HG03575 (cell line): Measurements from ENCODE around the gene LDLRAD2.

Experiments used
- ATAC-seq: cut with Tn5 transposase; IDR thresholded peaks from one replicate; pipeline ENCODE4 v1.9.1; 2021; ENCODE audit not compliant: unreplicated experiment, insufficient number of reproducible peaks, low FRiP score; ENCODE audit errors: extremely low read depth

The LDLRAD2 gene

GRCh38 chr1:21870611-21871010 lies 58.5 kb downstream of the LDLRAD2 start:
- no peak for ATAC-seq

- ATAC-seq = no peak
Measured at GRCh38 chr1:21871943-21872342, 59.9 kb downstream of the LDLRAD2 start.

DNA sequence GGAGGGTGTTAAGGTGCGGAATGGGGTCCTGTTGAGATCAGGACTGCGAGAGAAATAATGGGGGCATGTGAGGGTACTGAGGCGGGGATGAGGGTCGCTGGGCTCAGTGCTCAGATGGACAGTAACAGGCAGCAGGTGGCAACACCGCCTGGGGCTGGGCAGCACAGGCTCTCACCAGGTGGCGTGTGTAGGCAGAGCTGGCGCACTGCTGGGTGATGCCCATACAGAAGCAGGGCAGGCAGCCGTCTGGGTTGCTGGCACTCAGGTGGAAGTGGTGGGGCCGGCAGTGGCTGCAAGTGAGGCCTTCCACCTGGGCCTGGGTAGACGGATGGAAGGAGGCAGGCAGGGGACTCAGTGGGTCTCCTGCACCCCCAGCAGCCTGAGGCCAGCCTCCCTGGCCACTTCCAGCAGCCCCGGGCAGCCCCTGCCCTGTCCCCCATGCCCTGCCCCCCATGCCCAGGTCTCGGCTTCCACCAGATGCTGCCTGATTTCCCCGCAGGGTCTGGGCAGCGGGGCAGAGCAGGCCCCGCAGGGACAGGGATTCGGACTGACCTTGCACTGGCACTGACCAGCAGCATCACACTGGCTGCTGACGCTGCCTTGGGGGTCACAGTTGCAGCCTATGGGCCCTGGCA lies 60.5 kb downstream of the LDLRAD2 start:
- no peak for ATAC-seq

GRCh38 chr1:21873174-21873573 lies 61.1 kb downstream of the LDLRAD2 start:
- no peak for ATAC-seq

- ATAC-seq = no peak
Measured at GRCh38 chr1:21873761-21874160, 61.7 kb downstream of the LDLRAD2 start.

DNA sequence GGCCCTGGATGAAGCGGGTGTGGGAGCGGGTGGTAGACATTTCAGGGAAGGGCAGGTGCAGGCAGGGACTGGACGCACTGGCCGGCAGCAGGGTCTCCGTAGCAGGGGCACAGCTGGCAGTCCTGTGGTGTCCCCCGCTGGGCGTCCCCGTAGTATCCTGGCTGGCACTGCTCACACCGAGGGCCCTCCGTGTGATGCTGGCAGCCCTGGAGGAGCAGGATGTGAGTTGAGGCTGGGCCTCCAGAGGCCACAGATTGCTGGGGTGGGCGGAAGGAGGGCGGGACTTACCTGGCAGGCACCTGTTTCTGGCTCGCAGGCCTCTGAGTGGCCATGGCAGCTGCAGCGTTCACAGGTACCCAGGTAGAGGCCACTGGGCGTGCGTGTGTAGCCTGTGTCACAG lies 62.3 kb downstream of the LDLRAD2 start:
- ATAC-seq = no peak
